K562 (cell line): Measurements from ENCODE around the gene HIVEP2. TPM values are rescaled to one million over a fixed set of nuclear protein-coding genes. Genes with fewer than 3 reads are reported as not detected.

Experiments
- ATAC-seq: fragments of 200-7000 bp; cut with Tn5 transposase; 3 replicates; pipeline ENCODE4 v1.9.1; 2020; ENCODE audit warnings: moderate library complexity
- BruUV-seq: library from RNA; stranded (reverse); fragments of 400-500 nt; replicated peaks from 2 replicates; lab custom pipeline; 2021; lab: Mats Ljungman, UMichigan
- CTCF ChIA-PET: fragments of 300-600 bp; formaldehyde crosslinking; extraction: SDS; loops from one replicate; lab custom pipeline; 2021; ENCODE audit warnings: low intra/inter-chr PET ratio; lab: Yijun Ruan, JAX
- POLR2A ChIA-PET: fragments of 300-600, 350-650 bp; sonication (Branson Sonifier 250); formaldehyde crosslinking; extraction: SDS; loops from one replicate; lab custom pipeline; 2021; ENCODE audit warnings: antibody characterized with exemption, inconsistent platforms; lab: Yijun Ruan, JAX
- DNase-seq, 4 experiments: peaks; one replicate each; pipeline versions ENCODE4 v3.0.0 to v3.0.0-alpha.2; 2011 to 2018; ENCODE audit warnings: low spot score in 3 of 4, mixed read lengths in 3 of 4; ENCODE audit errors: extremely low read depth in 1 of 4
- FAIRE-seq: peaks from 2 replicates; lab custom pipeline; 2011; peaks lifted over from hg19 to GRCh38; lab: Jason Lieb, UNC
- H2AFZ ChIP-seq: 2 replicates; pipeline ENCODE4 v1.6.0; 2011; ENCODE audit warnings: low read depth, low read length, control low read depth, inconsistent platforms
- H3K27ac ChIP-seq: fragments of 200-600 bp; 3 replicates; pipeline ENCODE4 v1.8.0; 2011; ENCODE audit warnings: low read depth, mild to moderate bottlenecking, control low read depth, inconsistent platforms, low read length, moderate library complexity, mixed read lengths; ENCODE audit errors: extremely low read depth
- H3K27me3 ChIP-seq, 2 experiments: fragments of 300-600 bp in 1 of 2; 2 replicates in 1 of 2; 3 replicates in 1 of 2; pipeline versions ENCODE4 v1.6.0 to v1.8.0; 2011; ENCODE audit warnings: inconsistent platforms in 2 of 2, low read length in 2 of 2, mild to moderate bottlenecking in 1 of 2, mixed read lengths in 1 of 2, moderate library complexity in 1 of 2; ENCODE audit not compliant: control insufficient read depth in 2 of 2, insufficient read depth in 2 of 2
- H3K36me3 ChIP-seq: fragments of 300-600 bp; 3 replicates; pipeline ENCODE4 v1.8.0; 2011; ENCODE audit warnings: mild to moderate bottlenecking, low read length, inconsistent platforms; ENCODE audit not compliant: control insufficient read depth, insufficient read depth
- H3K4me1 ChIP-seq, 2 experiments: fragments of 200-600 bp in 1 of 2; replicated peaks in 1 of 2; 2 replicates in 1 of 2; 3 replicates in 1 of 2; pipeline versions ENCODE4 v1.5.1 to v1.8.0; 2011; ENCODE audit warnings: inconsistent platforms in 2 of 2, low read length in 2 of 2, mild to moderate bottlenecking in 1 of 2, mixed read lengths in 1 of 2, moderate library complexity in 1 of 2; ENCODE audit not compliant: control insufficient read depth in 2 of 2, insufficient read depth in 2 of 2
- H3K4me2 ChIP-seq: 2 replicates; pipeline ENCODE4 v1.6.1; 2011; ENCODE audit warnings: low read length, control low read depth, inconsistent platforms, mixed read lengths; ENCODE audit not compliant: insufficient read depth
- H3K4me3 ChIP-seq: fragments of 200-600 bp; sonication (generic), shearing (Covaris generic); 2 replicates; pipeline ENCODE4 v1.5.1; 2016; ENCODE audit warnings: control low read depth, inconsistent platforms
- H3K79me2 ChIP-seq: fragments of 200-600 bp; 3 replicates; pipeline ENCODE4 v1.8.0; 2011; ENCODE audit warnings: low read length, inconsistent platforms; ENCODE audit not compliant: control insufficient read depth, insufficient read depth
- H3K9ac ChIP-seq, 2 experiments: 2 replicates each; pipeline versions ENCODE4 v1.6.0 to v1.6.1; 2011; ENCODE audit warnings: low read depth in 2 of 2, low read length in 2 of 2, control low read depth in 1 of 2, inconsistent platforms in 1 of 2, mild to moderate bottlenecking in 1 of 2, mixed read lengths in 1 of 2; ENCODE audit not compliant: insufficient read depth in 1 of 2
- H3K9me1 ChIP-seq: one replicate; pipeline ENCODE4 v1.6.0; 2011; ENCODE audit warnings: inconsistent platforms, mild to moderate bottlenecking, low read length, moderate library complexity; ENCODE audit not compliant: control insufficient read depth, insufficient read depth
- H3K9me3 ChIP-seq: replicated peaks from 2 replicates; pipeline ENCODE4 v1.5.1; 2011; ENCODE audit warnings: low read depth, low read length, inconsistent platforms; ENCODE audit not compliant: control insufficient read depth, insufficient read depth
- H4K20me1 ChIP-seq: replicated peaks from 2 replicates; pipeline ENCODE4 v1.6.1; 2011; ENCODE audit warnings: low read length, inconsistent platforms, mixed read lengths; ENCODE audit not compliant: control insufficient read depth, insufficient read depth
- ARHGAP35 ChIP-seq: fragments of 450-650 bp; IDR thresholded peaks from 2 replicates; pipeline ENCODE4 v1.6.1; 2018; ENCODE audit not compliant: partially characterized antibody
- CEBPG ChIP-seq, 3 experiments: fragments of 200-800 bp in 1 of 3; sonication (Bioruptor generic) in 1 of 3; sonication (generic) in 1 of 3; formaldehyde crosslinking in 1 of 3; IDR thresholded peaks in 2 of 3; conservative IDR thresholded peaks in 1 of 3; 2 replicates each; pipeline versions ENCODE4 v1.6.1 to v1.8.0; 2016 to 2022; ENCODE audit warnings: missing compliant biosample characterization in 2 of 3, missing genetic modification characterization in 2 of 3, mild to moderate bottlenecking in 1 of 3, missing genetic modification reagents in 1 of 3
- CREB1 ChIP-seq, 2 experiments: sonication (generic) in 1 of 2; formaldehyde crosslinking in 1 of 2; IDR thresholded peaks; 2 replicates each; pipeline versions ENCODE4 v1.6.1 to v1.8.0; 2012 to 2022; ENCODE audit warnings: inconsistent platforms in 1 of 2, mild to moderate bottlenecking in 1 of 2, missing genetic modification reagents in 1 of 2, moderate library complexity in 1 of 2
- FOXJ3 ChIP-seq: sonication (generic); formaldehyde crosslinking; IDR thresholded peaks from 2 replicates; pipeline ENCODE4 v1.4.0; 2020; ENCODE audit warnings: mild to moderate bottlenecking, missing genetic modification reagents
- POLR2AphosphoS2 ChIP-seq: IDR thresholded peaks from 2 replicates; pipeline ENCODE4 v1.6.1; 2012; ENCODE audit warnings: low read length, improper control_type of control experiment
- RNF219 ChIP-seq: fragments of 250-450 bp; sonication (Bioruptor Pico); IDR thresholded peaks from 2 replicates; pipeline ENCODE4 v1.5.0; 2022; ENCODE audit warnings: mild to moderate bottlenecking
- TFAM ChIP-seq: fragments of 250-450 bp; sonication (Bioruptor Pico); conservative IDR thresholded peaks from 2 replicates; pipeline ENCODE4 v1.5.0; 2021; ENCODE audit warnings: mild to moderate bottlenecking, moderate library complexity
- ZNF24 ChIP-seq: fragments of 450-650 bp; IDR thresholded peaks from 2 replicates; pipeline ENCODE4 v1.6.1; 2016
- ZNF449 ChIP-seq: fragments of 250-450 bp; sonication (Bioruptor Pico); IDR thresholded peaks from 2 replicates; pipeline ENCODE4 v1.8.0; 2022; ENCODE audit warnings: moderate library complexity, mild to moderate bottlenecking, inconsistent platforms
- WGBS: fragments of 100-300 bp; shearing (Covaris generic); methylation state at CpG from one replicate; pipeline ENCODE4 v1.1.6; 2016; ENCODE audit warnings: low coverage, mixed read lengths; ENCODE audit not compliant: insufficient coverage; ENCODE audit errors: missing lambda C conversion rate; 5-methylcytosine and 5-hydroxymethylcytosine counted together
- in situ Hi-C: fragments of 300-500 bp; cut with MboI; formaldehyde crosslinking; loops from 4 replicates; pipeline ENCODE4 v1.15.0; 2018; ENCODE audit warnings: inconsistent platforms, mixed read lengths
- intact Hi-C: fragments of 100-400 bp; cut with micrococcal nuclease; formaldehyde crosslinking; loops from 2 replicates; pipeline ENCODE4 v1.14.2; 2022
- polyA plus RNA-seq, 8 experiments: library from polyadenylated mRNA; depleted of rRNA in 4 of 8; stranded (reverse) in 5 of 8; unstranded in 3 of 8; fragments of >200 nt; fragmentation: Nextera tagmentation in 2 of 8; fragmentation: Illumina TruSeq in 1 of 8; extraction: Ambion mirVana in 2 of 8; extraction: Trizol in 1 of 8; gene quantifications; 2 replicates each; pipeline versions ENCODE4 v1.2.1 to v1.2.3, GENCODE V29; 2011 to 2014; ENCODE audit warnings: inconsistent platforms in 1 of 8, missing spikeins in 1 of 8
- total RNA-seq, 7 experiments: library from RNA; depleted of rRNA in 6 of 7; stranded (reverse); fragments of >200 nt in 6 of 7; fragmentation: Illumina TruSeq in 2 of 7; extraction: Trizol in 2 of 7; gene quantifications; 2 replicates each; pipeline versions ENCODE4 v1.2.1 to v1.2.3, GENCODE V29; 2011 to 2021; ENCODE audit warnings: low replicate concordance in 1 of 7
- TF ChIP-seq, protein P1 (sequence below): IDR thresholded peaks from 2 replicates; pipeline ENCODE4 v1.6.1; 2016; ENCODE audit warnings: missing genetic modification characterization, missing compliant biosample characterization
- TF ChIP-seq, protein P2 (sequence below): fragments of 450-650 bp; IDR thresholded peaks from 2 replicates; pipeline ENCODE4 v1.6.1; 2016; ENCODE audit warnings: low read depth, mild to moderate bottlenecking, moderate library complexity

Gene HIVEP2
- total and polyA plus RNA-seq, 9 of the 15 experiments (the other 6 are each of a cell fraction or from before 2014, with no cell fraction given), result under 0.01 to 1.2 (median 0.31) TPM

GRCh38 chr6:142913036-142913510, 31.9 kb downstream of the HIVEP2 start (continued):
- TF ChIP-seq ZNF24 (no peak), TFAM (no peak)

- BruUV-seq, result no TSS peak
- DNase-seq (no peak), ATAC-seq (no peak), FAIRE-seq (no peak)
- CTCF ChIA-PET, result no interaction called here
- no peaks in the 10 kb centered on the region for H3K9me1 ChIP-seq
- H3K4me2 ChIP-seq, result no peak overlapping the region
- H2AFZ ChIP-seq, result no peak overlapping the region
- POLR2A ChIA-PET, result no interaction called here
- intact Hi-C loops (no loop called here), in situ Hi-C loops (no loop called here)
- no peaks in the 10 kb centered on the region for H3K9me3 ChIP-seq
- no peaks in the 10 kb centered on the region for H4K20me1 ChIP-seq
- no peak overlapping the region for H3K9ac ChIP-seq
- no peak overlapping the region for H3K27ac ChIP-seq
- TF ChIP-seq RNF219 (CRISPR knock-in tag) (no peak), ARHGAP35 (no peak), ZNF449 (CRISPR knock-in tag) (no peak), POLR2AphosphoS2 (no peak), FOXJ3 (no peak), CEBPG (CRISPR knock-in tag; IDR thresholded peaks at IDR 0.05) (no peak), CEBPG (tag; conservative IDR thresholded peaks at IDR 0.05 in 1 of 2, IDR thresholded peaks at IDR 0.05 in 1 of 2) (no peak), CREB1 (IDR thresholded peaks at IDR 0.05) (no peak), CREB1 (CRISPR knock-in tag; IDR thresholded peaks at IDR 0.05) (no peak)
- TF ChIP-seq, protein P1, sequence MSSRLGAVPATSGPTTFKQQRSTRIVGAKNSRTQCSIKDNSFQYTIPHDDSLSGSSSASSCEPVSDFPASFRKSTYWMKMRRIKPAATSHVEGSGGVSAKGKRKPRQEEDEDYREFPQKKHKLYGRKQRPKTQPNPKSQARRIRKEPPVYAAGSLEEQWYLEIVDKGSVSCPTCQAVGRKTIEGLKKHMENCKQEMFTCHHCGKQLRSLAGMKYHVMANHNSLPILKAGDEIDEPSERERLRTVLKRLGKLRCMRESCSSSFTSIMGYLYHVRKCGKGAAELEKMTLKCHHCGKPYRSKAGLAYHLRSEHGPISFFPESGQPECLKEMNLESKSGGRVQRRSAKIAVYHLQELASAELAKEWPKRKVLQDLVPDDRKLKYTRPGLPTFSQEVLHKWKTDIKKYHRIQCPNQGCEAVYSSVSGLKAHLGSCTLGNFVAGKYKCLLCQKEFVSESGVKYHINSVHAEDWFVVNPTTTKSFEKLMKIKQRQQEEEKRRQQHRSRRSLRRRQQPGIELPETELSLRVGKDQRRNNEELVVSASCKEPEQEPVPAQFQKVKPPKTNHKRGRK, result no peak
- TF ChIP-seq, protein P2, sequence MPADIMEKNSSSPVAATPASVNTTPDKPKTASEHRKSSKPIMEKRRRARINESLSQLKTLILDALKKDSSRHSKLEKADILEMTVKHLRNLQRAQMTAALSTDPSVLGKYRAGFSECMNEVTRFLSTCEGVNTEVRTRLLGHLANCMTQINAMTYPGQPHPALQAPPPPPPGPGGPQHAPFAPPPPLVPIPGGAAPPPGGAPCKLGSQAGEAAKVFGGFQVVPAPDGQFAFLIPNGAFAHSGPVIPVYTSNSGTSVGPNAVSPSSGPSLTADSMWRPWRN, result no peak
- H3K4me3 ChIP-seq, result no peak overlapping the region
- H3K27me3 ChIP-seq, result peaks cover 0 to 5% of the 10 kb centered on the region in 2 experiments; a peak in 2 of 5 replicates
- H3K4me1 ChIP-seq, result no peaks in the 10 kb centered on the region
- no peaks in the 10 kb centered on the region for H3K79me2 ChIP-seq
- H3K36me3 ChIP-seq, result no peaks in the 10 kb centered on the region
- 2% methylated on average over 4 of the region's 4 CpGs for WGBS
These were observed 32.9 kb downstream of the HIVEP2 start for GRCh38 chr6:142912125-142912524.
